ENCODE results near the gene CTXN1. TPM values are rescaled to one million over a fixed set of nuclear protein-coding genes. Genes with fewer than 3 reads are reported as not detected.

The CTXN1 gene
- total RNA-seq, 1 donor from 2014 or later, result 55.9 TPM

GRCh38 chr19:7883796-7884570, 42.0 kb downstream of the CTXN1 start:
- H3K4me1 ChIP-seq (ENCODE audit: insufficient read depth, low read length), result peaks cover 6% of the 10 kb centered on the region
- no peaks in the 10 kb centered on the region for H3K36me3 ChIP-seq (ENCODE audit: insufficient read depth, low read length)
- FAIRE-seq (no peak), DNase-seq (ENCODE audit: low read depth) (no peak)
- peaks cover 4% of the 10 kb centered on the region for H3K9me3 ChIP-seq (ENCODE audit: insufficient read depth, low read depth, low read length)
- no peaks in the 10 kb centered on the region for H3K36me3 Mint-ChIP-seq (ENCODE audit: low read depth, unreplicated experiment)
- no peaks in the 10 kb centered on the region for H4K20me1 ChIP-seq (ENCODE audit: insufficient read depth, low read length)
- H3K27me3 Mint-ChIP-seq (ENCODE audit: low read depth, unreplicated experiment), result no peaks in the 10 kb centered on the region
- H3K4me3 Mint-ChIP-seq (ENCODE audit: unreplicated experiment), result peak overlapping the region; percentile 60
- no peaks in the 10 kb centered on the region for H3K9me3 Mint-ChIP-seq (ENCODE audit: unreplicated experiment)
- no peaks in the 10 kb centered on the region for H3K27me3 ChIP-seq (ENCODE audit: insufficient read depth, low read length)
- TF ChIP-seq CTCF (IDR thresholded peaks at IDR 0.05; ENCODE audit: insufficient read depth, low read depth, low read length), result no peak
- no peak for TF ChIP-seq EZH2 (IDR thresholded peaks at IDR 0.05; ENCODE audit: insufficient read depth, low read length)
- no peak overlapping the region for H3K27ac Mint-ChIP-seq (ENCODE audit: unreplicated experiment)
- H2AFZ ChIP-seq (ENCODE audit: low read depth, low read length), result no peak overlapping the region
- H3K4me1 Mint-ChIP-seq (ENCODE audit: low read depth, unreplicated experiment), result no peaks in the 10 kb centered on the region
- H3K27ac ChIP-seq (ENCODE audit: low read depth, low read length), result no peak overlapping the region
- H3K4me3 ChIP-seq (ENCODE audit: insufficient read depth, low read depth, low read length), result no peak overlapping the region
- H3K9ac ChIP-seq (ENCODE audit: low read length), result no peak overlapping the region
- H3K79me2 ChIP-seq (ENCODE audit: insufficient read depth, low read length), result peaks cover 5% of the 10 kb centered on the region
- H3K4me2 ChIP-seq (ENCODE audit: low read length), result no peak overlapping the region

GRCh38 chr19:7883105-7883504, 42.8 kb downstream of the CTXN1 start:
- H4K20me1 ChIP-seq (ENCODE audit: insufficient read depth, low read length), result no peaks in the 10 kb centered on the region
- H2AFZ ChIP-seq (ENCODE audit: low read depth, low read length), result no peak overlapping the region
- H3K27me3 ChIP-seq (ENCODE audit: insufficient read depth, low read length), result no peaks in the 10 kb centered on the region
- H3K9ac ChIP-seq (ENCODE audit: low read length), result no peak overlapping the region
- H3K9me3 ChIP-seq (ENCODE audit: insufficient read depth, low read depth, low read length), result peaks cover 4% of the 10 kb centered on the region
- H3K79me2 ChIP-seq (ENCODE audit: insufficient read depth, low read length), result no peaks in the 10 kb centered on the region
- no peaks in the 10 kb centered on the region for H3K36me3 Mint-ChIP-seq (ENCODE audit: low read depth, unreplicated experiment)
- H3K4me1 Mint-ChIP-seq (ENCODE audit: low read depth, unreplicated experiment), result no peaks in the 10 kb centered on the region
- no peak overlapping the region for H3K27ac Mint-ChIP-seq (ENCODE audit: unreplicated experiment)
- no peak overlapping the region for H3K27ac ChIP-seq (ENCODE audit: low read depth, low read length)
- no peak for DNase-seq (ENCODE audit: low read depth)
- no peak for FAIRE-seq
- H3K27me3 Mint-ChIP-seq (ENCODE audit: low read depth, unreplicated experiment), result no peaks in the 10 kb centered on the region
- H3K36me3 ChIP-seq (ENCODE audit: insufficient read depth, low read length), result no peaks in the 10 kb centered on the region
- no peak overlapping the region for H3K4me2 ChIP-seq (ENCODE audit: low read length)
- H3K9me3 Mint-ChIP-seq (ENCODE audit: unreplicated experiment), result no peaks in the 10 kb centered on the region
- no peak overlapping the region for H3K4me3 ChIP-seq (ENCODE audit: insufficient read depth, low read depth, low read length)
- H3K4me1 ChIP-seq (ENCODE audit: insufficient read depth, low read length), result no peaks in the 10 kb centered on the region
- no peak overlapping the region for H3K4me3 Mint-ChIP-seq (ENCODE audit: unreplicated experiment)
- TF ChIP-seq CTCF (IDR thresholded peaks at IDR 0.05; ENCODE audit: insufficient read depth, low read depth, low read length), result no peak
- no peak for TF ChIP-seq EZH2 (IDR thresholded peaks at IDR 0.05; ENCODE audit: insufficient read depth, low read length)

GRCh38 chr19:7881910-7882309, 44.0 kb downstream of the CTXN1 start:
- no peak overlapping the region for H2AFZ ChIP-seq (ENCODE audit: low read depth, low read length)
- no peak for FAIRE-seq
- H3K9ac ChIP-seq (ENCODE audit: low read length), result no peak overlapping the region
- H3K27me3 ChIP-seq (ENCODE audit: insufficient read depth, low read length), result no peaks in the 10 kb centered on the region
- no peaks in the 10 kb centered on the region for H4K20me1 ChIP-seq (ENCODE audit: insufficient read depth, low read length)
- H3K4me3 Mint-ChIP-seq (ENCODE audit: unreplicated experiment), result no peak overlapping the region
- no peak overlapping the region for H3K4me2 ChIP-seq (ENCODE audit: low read length)
- H3K27ac ChIP-seq (ENCODE audit: low read depth, low read length), result no peak overlapping the region
- no peak overlapping the region for H3K27ac Mint-ChIP-seq (ENCODE audit: unreplicated experiment)
- no peaks in the 10 kb centered on the region for H3K4me1 ChIP-seq (ENCODE audit: insufficient read depth, low read length)
- DNase-seq (ENCODE audit: low read depth), result no peak
- no peak overlapping the region for H3K4me3 ChIP-seq (ENCODE audit: insufficient read depth, low read depth, low read length)
- no peaks in the 10 kb centered on the region for H3K9me3 Mint-ChIP-seq (ENCODE audit: unreplicated experiment)
- peaks cover 2% of the 10 kb centered on the region for H3K27me3 Mint-ChIP-seq (ENCODE audit: low read depth, unreplicated experiment)
- peaks cover 4% of the 10 kb centered on the region for H3K4me1 Mint-ChIP-seq (ENCODE audit: low read depth, unreplicated experiment)
- TF ChIP-seq CTCF (IDR thresholded peaks at IDR 0.05; ENCODE audit: insufficient read depth, low read depth, low read length) (no peak), EZH2 (IDR thresholded peaks at IDR 0.05; ENCODE audit: insufficient read depth, low read length) (no peak)
- no peaks in the 10 kb centered on the region for H3K36me3 ChIP-seq (ENCODE audit: insufficient read depth, low read length)
- no peaks in the 10 kb centered on the region for H3K79me2 ChIP-seq (ENCODE audit: insufficient read depth, low read length)
- H3K36me3 Mint-ChIP-seq (ENCODE audit: low read depth, unreplicated experiment), result no peaks in the 10 kb centered on the region
- peaks cover 4% of the 10 kb centered on the region for H3K9me3 ChIP-seq (ENCODE audit: insufficient read depth, low read depth, low read length)
